HTR-8/SVneo (cell line): Measurements from ENCODE around the gene STK11.

Experiments
- DNase-seq: peaks from one replicate; pipeline ENCODE4 v3.0.0; 2011; ENCODE audit warnings: low spot score, mixed read lengths; ENCODE audit not compliant: insufficient read length
- FAIRE-seq: peaks from 2 replicates; lab custom pipeline; 2011; peaks lifted over from hg19 to GRCh38; lab: Jason Lieb, UNC

STK11 gene

GRCh38 chr19:1268226-1269064, 62.9 kb downstream of the STK11 start:
- DNase-seq (no peak), FAIRE-seq (no peak)

DNA sequence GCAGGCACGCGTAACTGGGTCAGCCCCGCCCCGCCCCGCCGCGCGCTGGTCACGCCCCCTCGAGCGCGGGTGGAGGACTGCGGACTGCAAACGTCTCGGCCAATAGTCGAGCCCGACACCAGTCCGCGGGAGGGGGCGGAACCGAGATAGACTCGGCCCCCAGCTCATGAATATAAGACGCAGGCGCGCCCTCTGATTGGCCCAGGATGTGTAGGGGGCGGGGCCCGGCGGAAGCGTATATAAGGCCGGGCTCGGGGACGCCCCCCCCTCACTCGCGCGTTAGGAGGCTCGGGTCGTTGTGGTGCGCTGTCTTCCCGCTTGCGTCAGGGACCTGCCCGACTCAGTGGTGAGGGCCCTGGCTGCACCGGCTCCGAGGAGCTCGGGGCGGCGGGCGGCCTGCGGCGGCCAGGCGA, 63.5 kb downstream of the STK11 start, which contains the start of gene CIRBP:
TSS of gene CIRBP (plus strand) at position 268 of the 413 bp plus-strand sequence. CDS start 1,602 bp downstream, outside the sequence.
- FAIRE-seq: peak; percentile 84
- peak; percentile 94 for DNase-seq

DNA sequence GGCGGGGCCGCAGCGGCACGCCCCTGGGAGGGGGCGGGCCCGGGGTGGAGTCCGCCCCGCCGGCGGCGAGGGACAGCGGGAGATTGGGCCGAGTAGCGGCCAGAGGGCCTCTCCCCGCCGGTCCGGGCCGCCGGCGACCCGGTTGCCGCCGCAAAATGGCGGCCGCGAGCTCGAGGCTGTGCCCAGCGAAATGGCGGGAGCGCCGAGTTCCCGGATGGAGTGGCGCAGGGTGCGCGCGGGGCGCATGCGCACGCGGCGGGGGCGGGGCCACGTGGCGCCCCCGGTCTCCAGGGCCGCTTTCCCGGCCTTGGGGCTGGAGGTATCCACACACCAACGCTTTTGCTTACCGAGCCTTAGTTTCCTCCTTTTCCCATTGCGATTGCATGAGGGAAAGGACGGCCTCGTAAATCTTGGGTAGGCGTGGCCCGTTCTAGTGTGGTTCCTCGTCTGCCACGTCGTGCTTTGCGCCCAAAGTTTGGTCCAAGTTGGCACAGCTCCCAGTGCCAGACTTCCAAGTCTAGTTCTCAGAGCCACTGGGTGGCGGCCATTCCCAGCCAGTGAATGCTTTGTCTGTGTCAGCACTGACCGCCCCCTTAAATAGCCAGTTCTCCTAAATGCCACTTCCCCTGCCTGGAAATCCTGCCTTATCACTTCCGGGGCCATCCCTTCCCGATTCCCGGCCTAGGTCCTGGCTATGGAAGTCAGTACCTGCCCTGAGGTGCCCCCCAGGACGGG, 64.1 kb downstream of the STK11 start:
- DNase-seq (peak; percentile 76), FAIRE-seq (peak; percentile 9)

- FAIRE-seq (no peak), DNase-seq (no peak)
These were observed 64.8 kb downstream of the STK11 start for GRCh38 chr19:1270213-1270853.

DNA sequence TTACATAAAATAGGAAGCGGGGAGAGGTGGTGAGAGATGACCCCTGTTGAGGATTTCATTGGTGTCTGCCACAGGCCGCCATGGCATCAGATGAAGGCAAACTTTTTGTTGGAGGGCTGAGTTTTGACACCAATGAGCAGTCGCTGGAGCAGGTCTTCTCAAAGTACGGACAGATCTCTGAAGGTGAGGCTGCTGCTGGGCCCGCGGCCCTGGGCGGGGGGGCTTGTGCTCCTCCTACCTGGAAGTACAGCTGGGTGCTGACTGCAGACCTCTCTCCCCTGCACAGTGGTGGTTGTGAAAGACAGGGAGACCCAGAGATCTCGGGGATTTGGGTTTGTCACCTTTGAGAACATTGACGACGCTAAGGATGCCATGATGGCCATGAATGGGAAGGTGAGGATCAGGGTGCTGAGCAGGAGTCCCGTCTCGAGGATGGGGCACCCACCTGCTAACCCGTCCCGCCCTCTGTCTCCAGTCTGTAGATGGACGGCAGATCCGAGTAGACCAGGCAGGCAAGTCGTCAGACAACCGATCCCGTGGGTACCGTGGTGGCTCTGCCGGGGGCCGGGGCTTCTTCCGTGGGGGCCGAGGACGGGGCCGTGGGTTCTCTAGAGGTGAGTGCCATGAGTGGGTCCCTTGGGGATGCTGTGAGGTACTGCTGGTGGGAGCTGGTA, 65.4 kb downstream of the STK11 start:
- FAIRE-seq: no peak
- DNase-seq: no peak

DNA sequence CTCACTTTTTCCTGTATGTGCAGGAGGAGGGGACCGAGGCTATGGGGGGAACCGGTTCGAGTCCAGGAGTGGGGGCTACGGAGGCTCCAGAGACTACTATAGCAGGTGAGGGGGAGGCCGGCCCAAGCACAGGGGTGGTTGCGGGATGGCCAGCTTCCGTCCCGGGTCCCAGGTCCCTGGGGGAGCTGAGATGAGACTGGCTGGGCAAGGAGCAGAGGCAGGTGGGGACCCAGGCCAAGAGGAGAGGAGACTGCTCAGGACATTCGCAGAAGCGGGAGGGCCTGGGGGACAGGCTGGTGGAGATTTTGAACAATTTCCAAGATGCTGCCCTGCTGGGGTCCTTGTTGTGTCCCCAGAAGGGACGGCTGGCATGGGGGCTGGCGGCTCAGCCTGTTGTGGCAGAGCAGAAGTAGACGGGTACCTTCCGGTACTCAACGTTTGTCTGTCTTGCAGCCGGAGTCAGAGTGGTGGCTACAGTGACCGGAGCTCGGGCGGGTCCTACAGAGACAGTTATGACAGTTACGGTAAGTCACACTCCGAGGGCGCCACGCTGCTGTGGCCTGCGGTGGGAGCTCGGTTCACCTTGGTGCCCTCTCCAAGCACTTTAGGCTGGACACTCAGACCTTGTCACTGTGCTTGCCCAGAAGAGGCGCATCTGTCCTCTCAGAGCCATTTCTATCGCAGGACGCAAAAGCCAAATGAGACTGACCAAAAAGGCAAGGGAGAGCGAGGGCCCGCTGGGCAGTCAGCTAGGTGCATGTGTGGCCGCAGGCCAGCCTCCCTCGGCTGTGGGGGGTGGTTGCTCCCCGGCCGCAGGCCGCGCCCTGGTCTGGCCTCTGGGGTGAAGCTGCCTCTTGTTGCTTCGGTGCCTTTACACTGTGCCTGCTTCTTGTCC, 66.2 kb downstream of the STK11 start:
- FAIRE-seq (no peak), DNase-seq (no peak)

DNA sequence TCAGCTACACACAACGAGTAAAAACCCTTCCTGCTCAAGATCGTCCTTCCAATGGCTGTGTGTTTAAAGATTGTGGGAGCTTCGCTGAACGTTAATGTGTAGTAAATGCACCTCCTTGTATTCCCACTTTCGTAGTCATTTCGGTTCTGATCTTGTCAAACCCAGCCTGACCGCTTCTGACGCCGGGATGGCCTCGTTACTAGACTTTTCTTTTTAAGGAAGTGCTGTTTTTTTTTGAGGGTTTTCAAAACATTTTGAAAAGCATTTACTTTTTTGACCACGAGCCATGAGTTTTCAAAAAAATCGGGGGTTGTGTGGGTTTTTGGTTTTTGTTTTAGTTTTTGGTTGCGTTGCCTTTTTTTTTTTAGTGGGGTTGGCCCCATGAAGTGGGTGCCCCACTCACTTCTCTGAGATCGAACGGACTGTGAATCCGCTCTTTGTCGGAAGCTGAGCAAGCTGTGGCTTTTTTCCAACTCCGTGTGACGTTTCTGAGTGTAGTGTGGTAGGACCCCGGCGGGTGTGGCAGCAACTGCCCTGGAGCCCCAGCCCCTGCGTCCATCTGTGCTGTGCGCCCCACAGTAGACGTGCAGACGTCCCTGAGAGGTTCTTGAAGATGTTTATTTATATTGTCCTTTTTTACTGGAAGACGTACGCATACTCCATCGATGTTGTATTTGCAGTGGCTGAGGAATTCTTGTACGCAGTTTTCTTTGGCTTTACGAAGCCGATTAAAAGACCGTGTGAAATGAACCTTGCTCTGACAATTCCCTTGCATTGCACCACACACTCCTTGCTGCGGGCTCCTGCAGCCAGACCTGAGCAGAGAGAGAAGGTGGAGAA, 67.1 kb downstream of the STK11 start:
- FAIRE-seq: no peak
- DNase-seq: no peak

DNA sequence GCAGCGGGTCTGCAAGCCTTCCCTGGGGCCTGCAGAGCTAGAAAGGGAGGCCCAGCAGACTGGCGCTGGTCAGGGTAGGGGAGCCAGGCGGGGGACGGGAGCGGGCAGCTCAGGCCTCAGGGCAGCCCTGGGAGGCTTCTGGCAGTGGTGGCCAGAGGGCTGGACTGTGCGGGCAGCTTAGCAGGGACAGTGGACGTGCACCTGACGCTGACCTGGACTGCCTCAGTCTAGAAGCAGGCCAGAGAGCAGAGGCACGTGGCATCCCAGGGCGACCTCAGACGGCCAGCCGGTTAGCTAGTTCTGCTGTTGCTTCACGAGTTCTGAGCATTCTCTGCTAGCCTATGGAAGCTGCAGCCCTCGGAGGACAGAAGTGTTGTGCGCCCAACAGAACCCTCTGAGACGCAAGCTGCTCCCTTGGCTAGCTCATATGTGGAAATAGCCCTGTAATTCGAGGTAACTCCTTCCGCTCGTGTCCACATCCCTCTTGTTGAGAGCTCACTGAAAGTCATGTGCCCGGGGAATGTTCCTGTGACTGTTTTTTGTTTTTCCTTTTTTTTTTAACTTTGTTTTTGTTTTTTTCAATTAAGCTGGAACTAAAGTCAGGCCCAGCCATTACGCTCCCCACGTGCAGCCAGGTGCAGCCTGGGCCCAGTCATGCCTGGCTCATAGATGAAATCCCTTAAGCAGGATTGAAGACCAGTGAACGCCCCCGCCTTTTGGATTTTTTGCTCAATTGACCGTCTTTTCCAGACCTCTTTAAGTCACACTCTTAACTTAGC, 67.9 kb downstream of the STK11 start:
- FAIRE-seq: no peak
- no peak for DNase-seq

- FAIRE-seq (no peak), DNase-seq (no peak)
These were observed 68.7 kb downstream of the STK11 start for GRCh38 chr19:1274081-1274851.

- no peak for DNase-seq
- FAIRE-seq: no peak
These were observed 69.3 kb downstream of the STK11 start for GRCh38 chr19:1274852-1275259.

GRCh38 chr19:1275260-1275975, 69.8 kb downstream of the STK11 start, which contains the start of gene FAM174C:
Gene FAM174C (plus strand): TSS chr19:1275530. CDS start chr19:1275550, 20 bp downstream.
- FAIRE-seq (peak; percentile 92), DNase-seq (peak; percentile 89)

- DNase-seq (no peak), FAIRE-seq (no peak)
These were observed 70.5 kb downstream of the STK11 start for GRCh38 chr19:1275976-1276627.

DNA sequence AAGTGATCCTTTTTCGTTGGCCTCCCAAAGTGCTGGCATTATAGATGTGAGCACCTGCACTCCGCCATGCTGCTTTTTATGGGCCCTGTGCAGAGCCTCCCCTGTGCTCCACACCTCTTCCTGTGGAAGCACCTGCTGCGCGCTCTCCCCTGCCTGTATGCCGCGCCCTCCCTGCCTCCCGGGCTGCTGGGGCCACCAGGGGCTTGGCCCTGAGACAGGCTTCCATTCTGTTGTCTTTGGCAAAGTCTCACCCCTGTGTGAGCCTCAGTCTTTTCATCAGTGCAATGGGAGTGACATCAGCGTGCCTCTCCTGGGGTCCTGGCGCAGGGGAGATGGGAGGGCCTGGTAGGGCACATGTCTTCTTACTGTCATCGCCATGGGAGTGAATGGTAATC, 71.0 kb downstream of the STK11 start:
- DNase-seq: no peak
- FAIRE-seq: no peak

GRCh38 chr19:1277061-1277460, 71.5 kb downstream of the STK11 start:
- FAIRE-seq: no peak
- DNase-seq: no peak
